WERI-Rb-1 (cell line): ENCODE data around the gene ERI2.

Experiments
- DNase-seq: peaks from one replicate; pipeline ENCODE4 v3.0.0-alpha.2; 2020
- H3K27ac ChIP-seq: fragments of 250-450 bp; sonication (Bioruptor Pico); 2 replicates; pipeline ENCODE4 v1.5.1; 2020; ENCODE audit warnings: mild to moderate bottlenecking, moderate library complexity
- H3K27me3 ChIP-seq: fragments of 250-450 bp; sonication (Bioruptor Pico); 2 replicates; pipeline ENCODE4 v1.5.1; 2021; ENCODE audit warnings: mild to moderate bottlenecking, low read depth, moderate library complexity; ENCODE audit not compliant: insufficient read depth, severe bottlenecking
- H3K36me3 ChIP-seq: fragments of 250-450 bp; sonication (Bioruptor Pico); 2 replicates; pipeline ENCODE4 v1.5.1; 2020; ENCODE audit warnings: mild to moderate bottlenecking, moderate library complexity
- H3K4me3 ChIP-seq: 2 replicates; pipeline ENCODE4 v1.5.1; 2011; ENCODE audit warnings: low read depth, mild to moderate bottlenecking, control low read depth, low read length
- H3K9me3 ChIP-seq: fragments of 250-450 bp; sonication (Bioruptor Pico); 2 replicates; pipeline ENCODE4 v1.5.1; 2021; ENCODE audit warnings: mild to moderate bottlenecking, moderate library complexity; ENCODE audit not compliant: severe bottlenecking
- TF ChIP-seq, protein P1 (sequence below): IDR thresholded peaks from 2 replicates; pipeline ENCODE4 v1.5.1; 2011; ENCODE audit warnings: low read depth, mild to moderate bottlenecking, control low read depth, inconsistent platforms, low read length

ERI2 gene

DNA sequence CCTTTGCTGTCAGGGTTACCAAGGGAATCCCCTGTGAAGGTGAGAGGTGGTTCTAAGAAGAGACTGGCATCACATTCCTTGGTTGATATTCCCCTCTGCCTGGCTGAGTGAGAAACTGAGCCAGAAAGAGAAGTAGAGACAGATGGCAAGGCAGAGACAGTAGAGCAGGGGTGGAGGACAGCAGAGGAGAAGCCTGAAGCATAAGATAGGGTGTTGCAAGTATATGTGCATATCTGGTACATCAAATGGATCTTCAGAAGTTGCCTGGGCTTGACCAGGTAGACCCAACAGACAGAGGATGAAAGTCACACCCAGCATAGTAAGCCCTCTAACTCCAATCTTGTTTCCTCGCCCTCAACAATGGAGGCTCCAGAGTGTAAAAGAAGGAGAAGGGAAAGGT is 56.8 kb downstream of the ERI2 start:
- no peak overlapping the region for H3K27ac ChIP-seq
- TF ChIP-seq, protein P1, sequence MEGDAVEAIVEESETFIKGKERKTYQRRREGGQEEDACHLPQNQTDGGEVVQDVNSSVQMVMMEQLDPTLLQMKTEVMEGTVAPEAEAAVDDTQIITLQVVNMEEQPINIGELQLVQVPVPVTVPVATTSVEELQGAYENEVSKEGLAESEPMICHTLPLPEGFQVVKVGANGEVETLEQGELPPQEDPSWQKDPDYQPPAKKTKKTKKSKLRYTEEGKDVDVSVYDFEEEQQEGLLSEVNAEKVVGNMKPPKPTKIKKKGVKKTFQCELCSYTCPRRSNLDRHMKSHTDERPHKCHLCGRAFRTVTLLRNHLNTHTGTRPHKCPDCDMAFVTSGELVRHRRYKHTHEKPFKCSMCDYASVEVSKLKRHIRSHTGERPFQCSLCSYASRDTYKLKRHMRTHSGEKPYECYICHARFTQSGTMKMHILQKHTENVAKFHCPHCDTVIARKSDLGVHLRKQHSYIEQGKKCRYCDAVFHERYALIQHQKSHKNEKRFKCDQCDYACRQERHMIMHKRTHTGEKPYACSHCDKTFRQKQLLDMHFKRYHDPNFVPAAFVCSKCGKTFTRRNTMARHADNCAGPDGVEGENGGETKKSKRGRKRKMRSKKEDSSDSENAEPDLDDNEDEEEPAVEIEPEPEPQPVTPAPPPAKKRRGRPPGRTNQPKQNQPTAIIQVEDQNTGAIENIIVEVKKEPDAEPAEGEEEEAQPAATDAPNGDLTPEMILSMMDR: no peak
- H3K27me3 ChIP-seq: no peaks in the 10 kb centered on the region
- no peak for DNase-seq
- no peaks in the 10 kb centered on the region for H3K36me3 ChIP-seq
- peaks cover 7% of the 10 kb centered on the region for H3K9me3 ChIP-seq
- no peak overlapping the region for H3K4me3 ChIP-seq

DNA sequence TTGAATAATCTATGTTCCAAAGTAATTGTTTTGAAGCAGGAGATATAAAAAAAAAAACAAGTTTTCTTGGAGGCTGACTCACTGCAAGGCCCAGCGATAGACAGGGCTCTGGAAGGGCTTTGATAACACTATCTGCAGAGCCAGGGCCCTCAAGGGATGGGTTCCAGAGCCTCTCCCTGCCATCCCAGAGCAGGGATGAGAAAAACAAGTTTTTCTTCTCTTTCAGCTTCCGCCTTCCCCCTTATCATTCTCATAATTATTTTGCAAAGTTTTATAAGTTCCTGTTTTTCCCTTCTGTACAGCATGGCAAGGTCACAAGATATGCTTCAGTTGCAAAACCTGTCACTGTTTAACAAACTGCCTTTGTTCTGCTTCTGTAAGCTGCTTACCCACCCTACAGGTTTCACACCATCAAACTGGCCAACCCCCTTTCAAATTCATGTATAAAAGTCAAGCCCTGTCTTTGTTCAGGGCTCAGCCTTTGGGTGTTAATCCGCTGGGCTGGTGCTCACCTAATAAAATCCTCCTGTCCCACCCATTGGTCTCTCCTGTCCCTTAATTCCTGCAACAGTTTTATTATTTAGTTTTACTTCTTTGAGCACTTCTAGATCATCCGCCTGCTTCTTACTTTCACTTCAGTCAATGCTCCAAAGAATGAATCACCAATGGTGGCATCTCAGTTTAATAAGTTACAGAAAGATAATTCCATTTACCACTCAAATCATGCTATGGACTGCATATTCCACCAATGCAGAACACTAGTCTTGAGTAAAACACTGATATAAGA is 59.0 kb downstream of the ERI2 start:
- Histone ChIP-seq H3K27ac (no peak overlapping the region), H3K36me3 (no peaks in the 10 kb centered on the region), H3K27me3 (no peaks in the 10 kb centered on the region), H3K9me3 (peaks cover 7% of the 10 kb centered on the region), H3K4me3 (no peak overlapping the region)
- TF ChIP-seq, protein P1: no peak
- no peak for DNase-seq

DNA sequence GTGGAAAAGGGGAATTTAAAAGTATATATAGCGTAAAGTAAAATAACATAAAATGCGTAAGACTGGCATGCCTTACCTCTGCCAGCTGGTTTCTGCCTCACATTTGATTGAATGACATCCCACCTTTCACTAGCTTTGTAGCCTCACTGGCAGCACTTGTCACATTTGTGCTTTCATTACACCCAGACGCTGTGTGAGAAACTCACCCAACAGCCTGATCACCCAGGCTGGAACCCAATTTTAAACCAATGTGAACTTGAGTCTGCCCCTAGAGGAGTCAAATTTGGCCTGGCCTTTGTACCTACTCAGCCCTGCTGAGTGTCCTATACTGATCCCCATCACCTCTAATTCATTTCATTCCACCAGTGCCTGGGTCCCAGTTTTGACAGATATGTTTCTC is 59.8 kb downstream of the ERI2 start:
- H3K9me3 ChIP-seq: peaks cover 10% of the 10 kb centered on the region
- no peaks in the 10 kb centered on the region for H3K36me3 ChIP-seq
- TF ChIP-seq, protein P1: no peak
- H3K27me3 ChIP-seq: no peaks in the 10 kb centered on the region
- DNase-seq: no peak
- no peak overlapping the region for H3K4me3 ChIP-seq
- no peak overlapping the region for H3K27ac ChIP-seq
